ENCODE measurements around the gene COQ2. TPM values are rescaled to one million over a fixed set of nuclear protein-coding genes. Genes with fewer than 3 reads are reported as not detected.

Gene COQ2
- total and polyA plus RNA-seq, 5 donors, result 12.1 to 17.5 (median 14.5) TPM

DNA sequence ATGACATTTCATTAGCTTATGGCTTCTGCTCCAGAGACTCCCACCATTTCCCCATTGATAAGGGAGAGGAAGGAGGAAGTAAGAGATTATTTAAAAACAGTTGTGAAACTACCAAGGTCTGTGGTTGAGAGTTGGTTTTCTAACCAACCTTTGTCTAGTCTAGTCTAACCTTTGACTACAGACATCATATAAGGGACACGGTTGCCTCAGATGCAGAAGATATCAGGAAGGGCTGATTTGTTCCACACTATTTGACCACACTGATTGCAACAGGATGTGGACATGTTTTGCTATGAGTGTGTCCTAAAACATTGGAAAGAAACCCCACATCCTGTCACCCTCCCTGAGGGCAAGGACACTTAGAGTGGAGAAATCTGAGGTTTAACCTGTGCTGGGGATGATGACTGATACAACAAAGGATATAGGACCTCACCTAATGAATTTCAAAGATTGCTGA, 53.0 kb downstream of the COQ2 start:
- no peak overlapping the region for H3K4me3 ChIP-seq (ENCODE audit: low read length)
- ATAC-seq (peak in 1 of 2 donors; percentile 49), DNase-seq (no peak)
- no peaks in the 10 kb centered on the region for H3K4me1 ChIP-seq (ENCODE audit: control insufficient read depth, insufficient read depth, low read length)
- WGBS, result 63% methylated on average over 1 of the region's 1 CpG
- intact Hi-C loops (cut with DNase I), result no loop called here
- no peaks in the 10 kb centered on the region for H3K9me3 ChIP-seq (ENCODE audit: control insufficient read depth, low read length)
- no peaks in the 10 kb centered on the region for H3K27me3 ChIP-seq (ENCODE audit: control insufficient read depth, insufficient read depth)
- no peak overlapping the region for H3K27ac ChIP-seq (ENCODE audit: low read length)

GRCh38 chr4:83230928-83231327, 53.7 kb downstream of the COQ2 start:
- no peaks in the 10 kb centered on the region for H3K9me3 ChIP-seq (ENCODE audit: control insufficient read depth, low read length)
- DNase-seq, result no peak
- intact Hi-C loops (cut with DNase I), result no loop called here
- ATAC-seq, result no peak
- WGBS, result 80% methylated on average over 3 of the region's 3 CpGs
- no peaks in the 10 kb centered on the region for H3K4me1 ChIP-seq (ENCODE audit: control insufficient read depth, insufficient read depth, low read length)
- H3K27ac ChIP-seq (ENCODE audit: low read length), result no peak overlapping the region
- H3K4me3 ChIP-seq (ENCODE audit: low read length), result no peak overlapping the region
- no peaks in the 10 kb centered on the region for H3K27me3 ChIP-seq (ENCODE audit: control insufficient read depth, insufficient read depth)

GRCh38 chr4:83229791-83230190, 54.8 kb downstream of the COQ2 start:
- DNase-seq (no peak), ATAC-seq (no peak)
- Histone ChIP-seq H3K4me3 (ENCODE audit: low read length) (no peak overlapping the region), H3K4me1 (ENCODE audit: control insufficient read depth, insufficient read depth, low read length) (no peaks in the 10 kb centered on the region), H3K9me3 (ENCODE audit: control insufficient read depth, low read length) (no peaks in the 10 kb centered on the region), H3K27ac (ENCODE audit: low read length) (no peak overlapping the region), H3K27me3 (ENCODE audit: control insufficient read depth, insufficient read depth) (no peaks in the 10 kb centered on the region)
- WGBS, result 89% methylated on average over 3 of the region's 3 CpGs
- intact Hi-C loops (cut with DNase I), result no loop called here

DNA sequence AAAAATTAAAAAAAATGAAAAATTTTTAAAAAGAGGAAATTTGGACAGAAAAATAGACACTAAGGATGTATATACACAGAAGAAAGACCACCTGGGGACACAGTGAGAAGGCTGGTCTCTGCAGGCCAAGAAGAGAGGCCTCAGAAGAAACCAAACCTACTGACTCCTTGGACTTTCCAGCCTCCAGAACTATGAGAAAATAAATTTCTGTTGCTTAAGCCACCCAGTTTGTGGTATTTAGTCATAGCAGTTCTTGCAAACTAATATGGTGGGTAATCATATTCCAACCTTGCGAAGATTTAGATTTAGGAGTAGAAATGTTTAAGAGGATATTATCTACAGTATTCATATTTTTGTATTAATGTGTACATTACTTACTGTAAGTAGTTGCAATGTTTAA, 56.4 kb downstream of the COQ2 start:
- no peak overlapping the region for H3K4me3 ChIP-seq (ENCODE audit: low read length)
- H3K4me1 ChIP-seq (ENCODE audit: control insufficient read depth, insufficient read depth, low read length), result no peaks in the 10 kb centered on the region
- no peaks in the 10 kb centered on the region for H3K27me3 ChIP-seq (ENCODE audit: control insufficient read depth, insufficient read depth)
- intact Hi-C loops (cut with DNase I), result no loop called here
- H3K9me3 ChIP-seq (ENCODE audit: control insufficient read depth, low read length), result no peaks in the 10 kb centered on the region
- H3K27ac ChIP-seq (ENCODE audit: low read length), result no peak overlapping the region
- ATAC-seq (no peak), DNase-seq (no peak)
- WGBS, result 99% methylated on average over 1 of the region's 1 CpG

GRCh38 chr4:83224502-83225197, 59.9 kb downstream of the COQ2 start:
- H3K27me3 ChIP-seq (ENCODE audit: control insufficient read depth, insufficient read depth), result no peaks in the 10 kb centered on the region
- WGBS, result 91% methylated on average over 6 of the region's 6 CpGs
- intact Hi-C loops (cut with DNase I), result no loop called here
- no peaks in the 10 kb centered on the region for H3K4me1 ChIP-seq (ENCODE audit: control insufficient read depth, insufficient read depth, low read length)
- no peak overlapping the region for H3K27ac ChIP-seq (ENCODE audit: low read length)
- no peak for DNase-seq
- no peaks in the 10 kb centered on the region for H3K9me3 ChIP-seq (ENCODE audit: control insufficient read depth, low read length)
- no peak for ATAC-seq
- no peak overlapping the region for H3K4me3 ChIP-seq (ENCODE audit: low read length)

DNA sequence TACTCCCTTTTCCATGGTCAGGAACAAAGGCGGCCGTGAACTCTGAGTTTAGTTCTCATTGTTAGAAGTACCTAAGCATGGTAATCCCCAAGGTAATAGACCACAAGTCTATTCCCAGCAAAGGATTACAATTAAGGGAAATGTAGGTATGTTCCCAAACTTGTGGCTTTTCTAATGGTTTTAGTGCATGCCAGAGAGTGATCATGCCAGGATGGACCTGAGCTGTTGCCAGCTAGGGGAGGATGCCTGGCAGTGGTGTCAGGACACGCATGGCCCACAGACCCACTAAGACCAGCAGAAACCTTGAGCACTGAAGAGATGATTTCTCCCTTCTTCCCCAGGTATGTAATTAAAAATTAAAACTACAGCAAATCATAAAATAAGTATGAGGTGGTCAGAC, 60.8 kb downstream of the COQ2 start:
- H3K27ac ChIP-seq (ENCODE audit: low read length), result no peak overlapping the region
- intact Hi-C loops (cut with DNase I), result no loop called here
- no peaks in the 10 kb centered on the region for H3K4me1 ChIP-seq (ENCODE audit: control insufficient read depth, insufficient read depth, low read length)
- no peaks in the 10 kb centered on the region for H3K27me3 ChIP-seq (ENCODE audit: control insufficient read depth, insufficient read depth)
- ATAC-seq, result no peak
- H3K4me3 ChIP-seq (ENCODE audit: low read length), result no peak overlapping the region
- 93% methylated on average over 3 of the region's 3 CpGs for WGBS
- H3K9me3 ChIP-seq (ENCODE audit: control insufficient read depth, low read length), result no peaks in the 10 kb centered on the region
- DNase-seq, result no peak

- Histone ChIP-seq H3K4me1 (ENCODE audit: control insufficient read depth, insufficient read depth, low read length) (no peaks in the 10 kb centered on the region), H3K27me3 (ENCODE audit: control insufficient read depth, insufficient read depth) (no peaks in the 10 kb centered on the region), H3K27ac (ENCODE audit: low read length) (no peak overlapping the region), H3K4me3 (ENCODE audit: low read length) (no peak overlapping the region), H3K9me3 (ENCODE audit: control insufficient read depth, low read length) (no peaks in the 10 kb centered on the region)
- WGBS, result 95% methylated on average over 6 of the region's 6 CpGs
- intact Hi-C loops (cut with DNase I), result no loop called here
- ATAC-seq (no peak), DNase-seq (no peak)
These were observed 62.6 kb downstream of the COQ2 start for GRCh38 chr4:83221897-83222441.

GRCh38 chr4:83219344-83220331, 65.0 kb downstream of the COQ2 start:
- WGBS, result 63% methylated on average over 16 of the region's 16 CpGs
- Histone ChIP-seq H3K27ac (ENCODE audit: low read length) (no peak overlapping the region), H3K4me3 (ENCODE audit: low read length) (no peak overlapping the region), H3K4me1 (ENCODE audit: control insufficient read depth, insufficient read depth, low read length) (no peaks in the 10 kb centered on the region), H3K27me3 (ENCODE audit: control insufficient read depth, insufficient read depth) (no peaks in the 10 kb centered on the region), H3K9me3 (ENCODE audit: control insufficient read depth, low read length) (no peaks in the 10 kb centered on the region)
- intact Hi-C loops (cut with DNase I), result no loop called here
- DNase-seq (peak in 2 of 3 donors; percentile 54 to 70), ATAC-seq (peak in 1 of 2 donors; percentile 60)

GRCh38 chr4:83217721-83218522, 66.7 kb downstream of the COQ2 start:
- Histone ChIP-seq H3K27me3 (ENCODE audit: control insufficient read depth, insufficient read depth) (no peaks in the 10 kb centered on the region), H3K4me3 (ENCODE audit: low read length) (no peak overlapping the region), H3K27ac (ENCODE audit: low read length) (no peak overlapping the region), H3K4me1 (ENCODE audit: control insufficient read depth, insufficient read depth, low read length) (no peaks in the 10 kb centered on the region), H3K9me3 (ENCODE audit: control insufficient read depth, low read length) (no peaks in the 10 kb centered on the region)
- intact Hi-C loops (cut with DNase I), result no loop called here
- DNase-seq (no peak), ATAC-seq (peak; percentile 73 to 74)
- 65% methylated on average over 8 of the region's 8 CpGs for WGBS

DNA sequence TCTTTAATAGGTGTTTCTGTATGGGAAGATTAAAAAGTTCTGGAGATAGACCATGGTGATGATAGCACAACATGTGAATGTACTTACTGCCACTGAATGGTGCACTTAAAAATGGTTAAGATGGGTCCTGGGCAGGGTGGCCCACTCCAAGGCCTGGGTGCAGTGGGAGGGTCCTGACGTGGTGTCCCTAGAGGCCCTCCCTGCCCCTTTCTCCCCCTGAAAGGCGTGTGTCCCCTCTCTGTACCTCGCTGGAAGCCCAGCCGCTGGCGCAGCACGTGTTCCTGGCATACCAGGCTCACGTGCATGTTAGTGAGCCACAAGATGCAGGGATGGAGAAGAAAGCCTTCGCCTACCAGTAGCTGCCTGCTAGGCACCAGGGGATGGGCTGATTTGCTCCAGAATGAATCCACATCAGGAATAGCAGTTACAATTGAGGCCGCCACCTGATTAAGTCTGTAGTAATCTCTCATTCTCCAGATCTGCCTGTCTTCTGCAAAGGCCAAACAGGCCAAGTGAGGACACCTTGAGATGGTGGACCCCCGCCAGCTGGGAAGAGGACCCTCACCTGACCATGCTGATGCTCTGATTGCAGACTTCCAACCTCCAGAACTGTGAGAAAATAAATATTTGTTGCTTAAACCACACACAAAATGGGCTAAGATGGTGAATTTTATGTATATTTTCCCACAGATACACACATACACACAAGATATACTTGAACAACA, 67.5 kb downstream of the COQ2 start:
- Histone ChIP-seq H3K27ac (ENCODE audit: low read length) (no peak overlapping the region), H3K4me1 (ENCODE audit: control insufficient read depth, insufficient read depth, low read length) (no peaks in the 10 kb centered on the region), H3K27me3 (ENCODE audit: control insufficient read depth, insufficient read depth) (no peaks in the 10 kb centered on the region), H3K4me3 (ENCODE audit: low read length) (no peak overlapping the region), H3K9me3 (ENCODE audit: control insufficient read depth, low read length) (no peaks in the 10 kb centered on the region)
- DNase-seq (no peak), ATAC-seq (peak in 1 of 2 donors; percentile 22)
- intact Hi-C loops (cut with DNase I), result no loop called here
- WGBS, result 91% methylated on average over 10 of the region's 10 CpGs

All from right cardiac atrium (tissue), 5 donors.